ENCODE measurements around the gene ITGB4.

ITGB4 gene

GRCh38 chr17:75693500-75694481, 27.5 kb upstream of the ITGB4 start:
- Histone ChIP-seq H3K36me3 (replicated peaks; ENCODE audit: low read depth, low read length) (peaks cover 56% of the 10 kb centered on the region), H3K9me3 (ENCODE audit: insufficient read depth, low read length) (no peaks in the 10 kb centered on the region), H4K20me1 (ENCODE audit: insufficient read depth, low read length) (no peaks in the 10 kb centered on the region), H3K27ac (ENCODE audit: low read length) (no peak overlapping the region), H3K9ac (ENCODE audit: low read length) (no peak overlapping the region), H3K4me1 (ENCODE audit: low read length) (peaks cover 11% of the 10 kb centered on the region), H3K27me3 (ENCODE audit: low read depth, low read length) (no peaks in the 10 kb centered on the region), H2AFZ (ENCODE audit: low read depth, low read length) (no peak overlapping the region), H3K79me2 (ENCODE audit: low read length) (peaks cover 67% of the 10 kb centered on the region), H3K4me3 (ENCODE audit: low read length) (no peak overlapping the region), H3K4me2 (ENCODE audit: low read length) (no peak overlapping the region)
- TF ChIP-seq, protein P1, sequence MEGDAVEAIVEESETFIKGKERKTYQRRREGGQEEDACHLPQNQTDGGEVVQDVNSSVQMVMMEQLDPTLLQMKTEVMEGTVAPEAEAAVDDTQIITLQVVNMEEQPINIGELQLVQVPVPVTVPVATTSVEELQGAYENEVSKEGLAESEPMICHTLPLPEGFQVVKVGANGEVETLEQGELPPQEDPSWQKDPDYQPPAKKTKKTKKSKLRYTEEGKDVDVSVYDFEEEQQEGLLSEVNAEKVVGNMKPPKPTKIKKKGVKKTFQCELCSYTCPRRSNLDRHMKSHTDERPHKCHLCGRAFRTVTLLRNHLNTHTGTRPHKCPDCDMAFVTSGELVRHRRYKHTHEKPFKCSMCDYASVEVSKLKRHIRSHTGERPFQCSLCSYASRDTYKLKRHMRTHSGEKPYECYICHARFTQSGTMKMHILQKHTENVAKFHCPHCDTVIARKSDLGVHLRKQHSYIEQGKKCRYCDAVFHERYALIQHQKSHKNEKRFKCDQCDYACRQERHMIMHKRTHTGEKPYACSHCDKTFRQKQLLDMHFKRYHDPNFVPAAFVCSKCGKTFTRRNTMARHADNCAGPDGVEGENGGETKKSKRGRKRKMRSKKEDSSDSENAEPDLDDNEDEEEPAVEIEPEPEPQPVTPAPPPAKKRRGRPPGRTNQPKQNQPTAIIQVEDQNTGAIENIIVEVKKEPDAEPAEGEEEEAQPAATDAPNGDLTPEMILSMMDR (IDR thresholded peaks at IDR 0.05; ENCODE audit: low read depth, low read length): no peak
- no peak for TF ChIP-seq EZH2phosphoT487 (IDR thresholded peaks at IDR 0.05; ENCODE audit: low read depth)

DNA sequence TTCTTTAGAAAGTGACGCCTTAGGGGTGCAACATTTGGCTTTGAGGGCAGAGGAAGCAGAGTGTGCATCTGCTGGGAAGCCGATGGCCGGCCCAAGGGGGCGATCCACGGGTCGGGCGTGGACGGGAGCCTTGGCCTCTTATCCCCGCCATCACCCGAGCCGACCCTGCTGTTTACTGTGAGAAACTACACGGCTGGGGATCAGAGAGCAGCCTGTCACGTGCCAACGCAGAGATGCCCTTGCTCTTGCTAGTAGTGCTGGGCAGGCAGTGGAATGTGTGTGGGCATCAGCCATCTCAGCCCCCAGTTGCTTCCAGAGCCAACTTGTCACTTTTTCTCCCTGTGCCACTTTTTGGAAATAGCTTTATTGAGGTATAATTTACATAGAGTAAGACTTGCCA, 26.7 kb upstream of the ITGB4 start:
- H3K9ac ChIP-seq (ENCODE audit: low read length): no peak overlapping the region
- no peaks in the 10 kb centered on the region for H4K20me1 ChIP-seq (ENCODE audit: insufficient read depth, low read length)
- H3K4me1 ChIP-seq (ENCODE audit: low read length): peaks cover 3% of the 10 kb centered on the region
- no peak for TF ChIP-seq EZH2phosphoT487 (IDR thresholded peaks at IDR 0.05; ENCODE audit: low read depth)
- TF ChIP-seq, protein P1 (IDR thresholded peaks at IDR 0.05; ENCODE audit: low read depth, low read length): no peak
- H3K4me3 ChIP-seq (ENCODE audit: low read length): no peak overlapping the region
- no peak overlapping the region for H3K4me2 ChIP-seq (ENCODE audit: low read length)
- no peak overlapping the region for H2AFZ ChIP-seq (ENCODE audit: low read depth, low read length)
- peaks cover 59% of the 10 kb centered on the region for H3K79me2 ChIP-seq (ENCODE audit: low read length)
- no peaks in the 10 kb centered on the region for H3K27me3 ChIP-seq (ENCODE audit: low read depth, low read length)
- no peaks in the 10 kb centered on the region for H3K9me3 ChIP-seq (ENCODE audit: insufficient read depth, low read length)
- H3K27ac ChIP-seq (ENCODE audit: low read length): no peak overlapping the region
- peaks cover 59% of the 10 kb centered on the region for H3K36me3 ChIP-seq (replicated peaks; ENCODE audit: low read depth, low read length)

- TF ChIP-seq, protein P1 (IDR thresholded peaks at IDR 0.05; ENCODE audit: low read depth, low read length): no peak
- no peak for TF ChIP-seq EZH2phosphoT487 (IDR thresholded peaks at IDR 0.05; ENCODE audit: low read depth)
- Histone ChIP-seq H4K20me1 (ENCODE audit: insufficient read depth, low read length) (no peaks in the 10 kb centered on the region), H3K79me2 (ENCODE audit: low read length) (peaks cover 52% of the 10 kb centered on the region), H3K27me3 (ENCODE audit: low read depth, low read length) (no peaks in the 10 kb centered on the region), H2AFZ (ENCODE audit: low read depth, low read length) (no peak overlapping the region), H3K36me3 (replicated peaks; ENCODE audit: low read depth, low read length) (peaks cover 66% of the 10 kb centered on the region), H3K4me1 (ENCODE audit: low read length) (no peaks in the 10 kb centered on the region), H3K9ac (ENCODE audit: low read length) (no peak overlapping the region), H3K27ac (ENCODE audit: low read length) (no peak overlapping the region), H3K4me2 (ENCODE audit: low read length) (no peak overlapping the region), H3K9me3 (ENCODE audit: insufficient read depth, low read length) (no peaks in the 10 kb centered on the region), H3K4me3 (ENCODE audit: low read length) (no peak overlapping the region)
These were observed 26.0 kb upstream of the ITGB4 start for GRCh38 chr17:75695141-75695829.

- no peaks in the 10 kb centered on the region for H3K9me3 ChIP-seq (ENCODE audit: insufficient read depth, low read length)
- H3K9ac ChIP-seq (ENCODE audit: low read length): no peak overlapping the region
- peaks cover 46% of the 10 kb centered on the region for H3K79me2 ChIP-seq (ENCODE audit: low read length)
- H3K4me3 ChIP-seq (ENCODE audit: low read length): no peak overlapping the region
- H2AFZ ChIP-seq (ENCODE audit: low read depth, low read length): no peak overlapping the region
- no peaks in the 10 kb centered on the region for H4K20me1 ChIP-seq (ENCODE audit: insufficient read depth, low read length)
- TF ChIP-seq, protein P1 (IDR thresholded peaks at IDR 0.05; ENCODE audit: low read depth, low read length): no peak
- TF ChIP-seq EZH2phosphoT487 (IDR thresholded peaks at IDR 0.05; ENCODE audit: low read depth): no peak
- peaks cover 66% of the 10 kb centered on the region for H3K36me3 ChIP-seq (replicated peaks; ENCODE audit: low read depth, low read length)
- H3K27ac ChIP-seq (ENCODE audit: low read length): no peak overlapping the region
- H3K4me1 ChIP-seq (ENCODE audit: low read length): no peaks in the 10 kb centered on the region
- no peak overlapping the region for H3K4me2 ChIP-seq (ENCODE audit: low read length)
- H3K27me3 ChIP-seq (ENCODE audit: low read depth, low read length): no peaks in the 10 kb centered on the region
These were observed 25.4 kb upstream of the ITGB4 start for GRCh38 chr17:75695830-75696271.

All from OCI-LY3 (cell line).